HT1080 (cell line): ENCODE data around the gene ELP4. TPM values are rescaled to one million over a fixed set of nuclear protein-coding genes. Genes with fewer than 3 reads are reported as not detected.

Experiments used
- DNase-seq: peaks from one replicate; pipeline ENCODE4 v3.0.0-alpha.2; 2015; ENCODE audit warnings: low read depth
- total RNA-seq: library from RNA; depleted of rRNA; stranded (reverse); fragments of >200 nt; shearing (Covaris generic); gene quantifications from 2 replicates; pipeline ENCODE4 v1.2.3, GENCODE V29; 2014

The ELP4 gene
- total RNA-seq, 1 experiment from 2014 or later, result 19.7 TPM

DNA sequence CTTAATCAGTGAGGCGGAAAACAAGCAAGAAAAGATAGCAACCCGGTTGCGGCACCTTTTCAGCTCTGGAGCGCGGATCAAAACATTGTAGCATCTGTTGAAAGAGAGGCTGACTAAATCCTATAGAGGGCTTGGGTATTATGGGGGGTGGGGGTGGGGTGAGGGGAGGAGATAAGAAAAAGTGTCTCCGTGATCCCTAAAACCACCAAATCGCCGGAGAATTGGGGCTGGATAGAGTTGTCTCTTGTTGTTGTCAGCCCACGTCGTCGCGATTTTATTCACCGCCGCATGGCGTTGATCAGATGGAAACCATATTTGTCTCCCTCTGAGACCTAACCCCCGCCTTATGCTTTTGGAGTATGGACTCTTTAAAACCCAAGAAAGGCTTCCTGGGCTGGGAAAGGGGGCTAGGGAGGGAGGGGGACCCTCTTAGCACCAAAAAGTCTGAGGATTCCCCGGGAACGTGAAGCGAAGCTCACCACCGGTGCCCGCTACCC, 288.5 kb downstream of the ELP4 start:
- no peak for DNase-seq

- no peak for DNase-seq
These were observed 289.2 kb downstream of the ELP4 start for GRCh38 chr11:31798554-31799434.

DNA sequence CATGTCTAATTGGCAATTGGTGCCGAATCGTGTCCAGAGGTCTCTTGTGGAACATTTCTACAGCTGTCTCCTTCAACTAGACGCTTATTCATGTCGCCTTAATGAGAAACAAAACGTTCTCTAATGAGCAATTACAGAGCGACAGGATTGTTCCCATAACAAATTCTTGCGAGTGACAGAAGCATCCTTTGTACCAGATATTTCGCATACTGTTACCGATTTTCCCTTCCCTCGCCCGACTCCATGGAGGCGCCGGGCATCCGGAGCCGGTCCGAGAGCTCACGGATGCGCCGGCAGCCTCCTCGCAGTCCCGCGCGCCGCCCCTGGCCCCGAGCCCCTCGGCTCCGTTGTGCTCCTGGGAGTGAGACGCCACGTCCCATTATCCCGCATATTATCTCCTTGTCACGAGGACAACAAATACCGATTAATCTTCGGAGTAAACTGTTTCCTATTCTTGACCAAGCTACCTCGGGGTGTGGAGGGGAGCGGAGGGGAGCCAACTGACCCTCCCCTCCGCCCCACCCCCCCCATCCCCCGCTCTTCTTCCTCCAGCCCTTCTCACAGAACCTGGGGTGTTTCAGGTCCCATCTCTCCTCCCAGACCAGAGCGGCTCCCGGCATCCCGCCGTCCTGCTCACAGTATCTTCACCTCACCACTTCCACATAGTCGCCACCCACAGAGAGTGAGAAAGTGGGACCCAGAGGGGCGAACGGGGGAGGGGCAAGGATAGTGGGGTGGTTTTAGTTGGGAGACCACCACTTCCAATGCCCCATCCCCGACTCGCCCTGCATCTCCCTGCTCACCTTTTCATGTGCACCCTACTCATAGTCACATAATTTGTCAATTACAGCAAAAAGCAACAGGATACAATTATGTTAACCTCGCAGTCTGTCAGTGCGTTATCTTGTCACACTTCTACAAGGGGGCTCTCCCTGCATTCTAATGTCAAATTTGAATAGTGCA, 290.1 kb downstream of the ELP4 start:
- no peak for DNase-seq

DNA sequence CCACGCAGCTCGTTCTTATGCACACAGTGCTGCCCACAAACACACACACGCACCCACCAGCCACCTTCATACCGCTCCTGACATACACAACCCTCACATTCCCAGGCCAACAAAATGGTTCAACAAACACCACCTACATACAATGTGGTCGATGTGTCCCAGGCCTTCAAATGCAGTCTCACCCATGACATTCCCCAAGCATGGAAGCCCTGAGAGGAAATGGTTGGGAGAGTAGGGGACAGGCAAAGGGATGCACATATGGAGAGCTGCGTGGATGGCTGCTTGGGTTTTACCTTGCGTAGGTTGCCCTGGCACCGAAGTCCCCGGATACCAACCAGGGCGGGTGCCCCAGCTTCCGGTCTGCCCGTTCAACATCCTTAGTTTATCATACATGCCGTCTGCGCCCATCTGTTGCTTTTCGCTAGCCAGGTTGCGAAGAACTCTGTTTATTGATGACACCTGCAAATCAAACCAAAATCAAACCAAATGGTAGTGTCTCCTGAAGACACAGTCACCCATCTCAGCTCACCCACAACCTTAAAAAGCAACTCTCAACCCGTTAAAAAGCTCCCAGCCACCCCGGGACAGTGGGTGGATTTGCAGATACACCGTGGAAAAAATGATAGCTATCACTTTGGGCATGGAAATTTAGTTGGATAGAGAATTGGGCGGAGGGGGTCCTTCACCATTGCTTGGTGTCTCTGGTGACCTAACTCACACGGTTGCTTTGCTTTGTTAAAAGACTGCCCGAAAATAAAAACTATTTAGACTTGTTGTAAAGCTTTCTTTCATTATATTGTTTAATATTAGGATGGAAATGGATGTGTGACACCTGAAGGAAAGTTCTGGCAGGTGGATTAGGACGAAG, 291.1 kb downstream of the ELP4 start:
- DNase-seq, result no peak

DNA sequence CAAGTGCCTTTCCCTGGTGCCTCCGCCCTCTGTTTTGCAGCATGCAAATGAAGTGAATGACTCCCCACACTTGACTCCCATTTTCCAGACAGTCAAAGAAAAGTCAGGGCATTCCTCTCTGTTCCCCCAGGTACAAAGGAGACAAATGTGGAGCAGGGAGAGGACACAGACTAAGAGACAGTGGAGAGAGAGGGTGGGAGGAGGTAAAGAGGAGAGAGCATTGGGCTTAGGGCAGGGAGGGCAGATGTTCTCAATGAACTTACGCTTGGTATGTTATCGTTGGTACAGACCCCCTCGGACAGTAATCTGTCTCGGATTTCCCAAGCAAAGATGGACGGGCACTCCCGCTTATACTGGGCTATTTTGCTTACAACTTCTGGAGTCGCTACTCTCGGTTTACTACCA, 291.7 kb downstream of the ELP4 start:
- no peak for DNase-seq

DNA sequence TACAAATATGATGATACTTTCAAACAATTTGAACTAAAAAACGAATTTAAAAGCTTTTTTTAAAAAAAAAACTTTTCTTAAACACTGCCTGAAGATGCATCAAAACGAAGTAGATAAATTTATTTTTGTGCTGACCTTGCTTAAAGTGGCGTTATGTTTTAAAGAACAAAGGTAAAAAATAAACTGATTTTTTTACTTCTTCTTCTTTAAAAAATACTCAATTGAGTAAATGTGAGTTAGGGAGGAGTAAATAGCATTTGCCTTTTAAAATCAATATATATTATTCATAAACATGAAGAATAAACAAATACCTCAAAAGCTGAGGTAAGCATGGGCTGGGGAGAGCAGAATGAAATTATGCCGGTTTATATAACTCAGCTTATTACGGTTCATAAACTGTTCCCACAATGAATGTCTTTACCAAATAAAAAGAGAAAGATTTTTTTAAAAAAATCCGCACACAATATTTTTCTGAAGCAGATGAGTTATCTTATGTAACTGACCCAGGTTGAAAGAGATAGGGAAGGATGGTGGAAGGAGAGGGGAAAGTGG, 292.5 kb downstream of the ELP4 start:
- DNase-seq, result no peak

DNA sequence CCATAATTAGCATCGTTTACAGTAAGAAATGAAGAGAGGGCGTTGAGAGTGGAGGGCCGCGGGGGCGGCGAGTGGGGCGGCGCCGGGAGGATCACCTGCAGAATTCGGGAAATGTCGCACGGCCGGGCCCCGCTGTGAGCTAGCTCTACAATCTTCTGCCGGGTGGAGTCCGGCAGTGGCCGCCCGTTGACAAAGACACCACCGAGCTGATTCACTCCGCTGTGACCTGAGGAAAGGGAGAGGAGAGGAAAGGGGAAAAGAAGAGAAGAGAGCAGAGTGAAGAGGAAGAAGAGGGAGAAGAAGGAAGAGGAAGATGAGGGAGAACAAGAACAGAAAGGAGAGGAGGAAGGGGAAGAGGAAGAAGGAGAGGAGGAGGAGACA, 293.0 kb downstream of the ELP4 start:
- no peak for DNase-seq

DNA sequence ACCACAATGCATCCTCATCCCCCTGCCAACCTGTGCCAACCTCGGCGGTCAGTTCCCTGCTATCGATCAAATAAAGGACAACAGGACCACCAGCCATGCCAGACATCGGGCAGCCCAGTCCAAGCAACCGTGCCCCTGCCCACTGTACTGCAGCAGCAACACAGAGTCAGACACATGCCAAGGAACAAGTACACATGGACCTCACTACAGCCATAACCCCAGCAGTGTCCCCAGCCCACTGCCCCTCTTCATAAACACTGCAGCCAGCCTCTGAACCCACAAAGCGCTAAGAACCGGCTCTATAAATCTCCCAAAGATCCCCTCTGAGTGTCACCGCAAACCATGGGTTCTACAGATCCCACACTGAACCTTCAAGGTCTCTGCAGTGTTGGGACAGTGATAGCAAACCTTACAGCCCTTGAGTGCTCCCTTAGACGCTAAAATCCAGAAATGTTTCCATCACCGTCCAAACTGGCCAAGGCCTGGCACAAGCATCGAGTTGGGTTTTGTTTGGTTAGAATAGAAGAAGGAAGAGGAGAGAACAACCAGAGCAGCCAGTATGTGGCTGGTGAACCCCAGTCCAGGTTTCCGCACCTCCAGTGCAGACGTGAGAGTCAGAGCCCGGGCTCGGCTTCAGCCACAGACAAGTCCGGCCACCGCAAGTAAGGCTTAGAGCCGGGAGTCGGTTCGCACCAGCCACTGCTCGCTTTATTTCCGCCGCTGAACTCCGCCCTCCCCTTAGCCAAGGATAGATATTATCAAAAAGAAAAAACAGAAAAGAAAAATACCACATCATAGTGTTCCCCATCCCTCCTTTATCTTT, 293.6 kb downstream of the ELP4 start:
- no peak for DNase-seq

- DNase-seq, result no peak
These were observed 294.3 kb downstream of the ELP4 start for GRCh38 chr11:31803813-31804311.

GRCh38 chr11:31804312-31805036, 294.9 kb downstream of the ELP4 start:
- no peak for DNase-seq

- no peak for DNase-seq
These were observed 295.6 kb downstream of the ELP4 start for GRCh38 chr11:31805037-31805628.

- no peak for DNase-seq
These were observed 296.1 kb downstream of the ELP4 start for GRCh38 chr11:31805629-31806185.

DNA sequence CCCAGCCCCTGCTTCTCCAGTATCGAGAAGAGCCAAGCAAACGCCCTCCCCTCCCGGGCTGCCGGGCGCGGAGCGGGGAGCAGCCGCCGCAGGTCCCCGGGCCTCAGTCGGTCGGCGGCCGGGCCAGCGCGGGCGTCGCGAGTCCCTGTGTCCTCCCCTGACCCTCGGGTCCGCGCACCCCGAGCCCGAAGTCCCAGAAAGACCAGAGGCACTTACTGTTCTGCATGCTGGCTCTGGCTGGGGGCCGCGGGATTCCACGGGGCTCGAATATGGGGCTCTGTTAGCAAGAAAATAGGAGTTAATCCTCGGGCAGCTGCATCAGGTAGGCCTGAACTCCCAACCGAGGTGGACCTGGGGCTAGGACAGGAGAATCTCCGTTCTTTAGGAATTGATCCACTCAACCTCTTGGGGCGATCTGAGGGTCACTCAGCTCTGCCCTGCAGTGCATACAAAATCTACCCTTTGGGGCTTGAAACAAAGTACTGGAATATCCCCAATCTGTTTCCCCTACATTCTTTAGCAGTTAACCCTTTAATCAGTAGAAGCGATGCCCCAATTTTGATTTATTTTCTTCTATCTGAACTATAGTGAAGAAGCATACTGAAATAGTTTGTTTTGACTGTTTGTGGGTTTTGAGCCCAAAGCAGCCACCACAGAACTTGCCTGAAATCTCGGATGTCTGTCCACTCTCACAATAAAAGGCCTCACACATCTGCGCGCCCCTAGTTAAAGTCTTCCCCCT, 296.8 kb downstream of the ELP4 start:
- DNase-seq, result no peak

GRCh38 chr11:31806928-31807798, 297.6 kb downstream of the ELP4 start:
- DNase-seq, result no peak

- no peak for DNase-seq
These were observed 298.5 kb downstream of the ELP4 start for GRCh38 chr11:31807799-31808667.
